Measurements from ENCODE around the gene SYCP2.

Gene SYCP2

GRCh38 chr20:59947376-59947775, 13.9 kb upstream of the SYCP2 start:
- POLR2A ChIA-PET, result no interaction called here
- TF ChIP-seq ELF4 (IDR thresholded peaks at IDR 0.05) (no peak), NFRKB (IDR thresholded peaks at IDR 0.05) (no peak)
- TF ChIP-seq, protein P1, sequence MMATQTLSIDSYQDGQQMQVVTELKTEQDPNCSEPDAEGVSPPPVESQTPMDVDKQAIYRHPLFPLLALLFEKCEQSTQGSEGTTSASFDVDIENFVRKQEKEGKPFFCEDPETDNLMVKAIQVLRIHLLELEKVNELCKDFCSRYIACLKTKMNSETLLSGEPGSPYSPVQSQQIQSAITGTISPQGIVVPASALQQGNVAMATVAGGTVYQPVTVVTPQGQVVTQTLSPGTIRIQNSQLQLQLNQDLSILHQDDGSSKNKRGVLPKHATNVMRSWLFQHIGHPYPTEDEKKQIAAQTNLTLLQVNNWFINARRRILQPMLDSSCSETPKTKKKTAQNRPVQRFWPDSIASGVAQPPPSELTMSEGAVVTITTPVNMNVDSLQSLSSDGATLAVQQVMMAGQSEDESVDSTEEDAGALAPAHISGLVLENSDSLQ (IDR thresholded peaks at IDR 0.05), result no peak
- DNase-seq (ENCODE audit: extremely low spot score), result no peak
- CTCF ChIA-PET, result no interaction called here

DNA sequence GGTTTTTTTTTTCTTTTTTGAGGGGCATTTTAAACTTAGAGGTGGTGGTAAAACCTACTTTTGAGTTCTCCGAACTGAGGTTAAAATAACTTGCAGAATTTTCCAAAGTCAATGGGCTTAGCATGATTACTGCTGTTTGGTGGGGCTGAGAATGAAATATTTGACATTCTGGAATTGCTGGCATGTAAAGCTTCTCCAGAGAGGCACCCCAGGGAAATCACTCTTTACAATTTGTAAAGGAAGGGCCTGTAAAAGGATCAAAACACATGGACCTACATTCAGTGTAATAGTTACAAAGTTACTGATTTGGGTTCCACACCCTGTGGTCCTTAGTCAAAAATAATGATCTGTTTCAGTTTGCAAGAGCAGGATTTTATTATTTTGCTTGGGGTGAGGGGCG, 12.3 kb upstream of the SYCP2 start:
- no peak for TF ChIP-seq TARDBP (IDR thresholded peaks at IDR 0.05)
- TF ChIP-seq FOXA1 (IDR thresholded peaks at IDR 0.05), result no peak
- TF ChIP-seq ZNF384 (IDR thresholded peaks at IDR 0.05), result no peak
- no peak for TF ChIP-seq FOXK2 (IDR thresholded peaks at IDR 0.05)
- TF ChIP-seq CTBP1 (IDR thresholded peaks at IDR 0.05; ENCODE audit: borderline replicate concordance), result no peak
- TF ChIP-seq NFRKB (IDR thresholded peaks at IDR 0.05), result no peak
- no peak for TF ChIP-seq FOXM1 (IDR thresholded peaks at IDR 0.05; ENCODE audit: borderline replicate concordance)
- TF ChIP-seq LEF1 (IDR thresholded peaks at IDR 0.05; ENCODE audit: borderline replicate concordance), result no peak
- TF ChIP-seq SUZ12 (IDR thresholded peaks at IDR 0.05), result no peak
- DNase-seq (ENCODE audit: extremely low spot score), result no peak
- ChIA-PET CTCF (interaction anchor here (0.6 to 2.0 kb wide), 2 partner anchors 12 to 112 kb away, joined by 3 to 5 read pairs; no protein-coding TSS in a partner anchor), POLR2A (no interaction called here)

DNA sequence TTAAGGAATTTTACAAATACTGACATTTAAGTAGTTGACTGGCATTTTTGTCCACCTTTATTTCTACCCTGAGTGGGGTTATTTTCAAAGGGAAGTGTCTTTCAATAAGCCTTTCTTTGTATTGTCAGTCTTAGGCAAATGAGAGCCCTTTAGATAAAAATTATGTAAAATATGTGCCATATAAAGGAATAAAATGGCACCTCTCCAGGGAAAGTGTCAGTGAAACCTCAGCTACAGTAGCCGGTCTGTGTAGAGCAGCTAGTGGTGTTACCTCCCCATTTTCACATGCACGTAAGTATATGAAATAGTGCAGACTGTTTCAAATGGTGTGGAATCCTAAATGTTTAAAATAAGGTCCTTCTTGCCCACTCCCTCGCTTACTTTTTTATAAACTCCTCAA, 11.7 kb upstream of the SYCP2 start:
- ChIA-PET CTCF (interaction anchor here (0.6 to 2.0 kb wide), 2 partner anchors 11 to 112 kb away, joined by 3 to 5 read pairs; no protein-coding TSS in a partner anchor), POLR2A (no interaction called here)
- no peak for DNase-seq (ENCODE audit: extremely low spot score)
- no peak for TF ChIP-seq HDGF (IDR thresholded peaks at IDR 0.05; ENCODE audit: borderline replicate concordance)
- no peak for TF ChIP-seq LEF1 (IDR thresholded peaks at IDR 0.05; ENCODE audit: borderline replicate concordance)
- TF ChIP-seq ARNT (IDR thresholded peaks at IDR 0.05), result no peak
- TF ChIP-seq NFRKB (IDR thresholded peaks at IDR 0.05), result no peak
- TF ChIP-seq, protein P1 (IDR thresholded peaks at IDR 0.05), result no peak
- TF ChIP-seq FOXA1 (IDR thresholded peaks at IDR 0.05), result no peak
- no peak for TF ChIP-seq TARDBP (IDR thresholded peaks at IDR 0.05)
- no peak for TF ChIP-seq BHLHE40 (IDR thresholded peaks at IDR 0.05; ENCODE audit: borderline replicate concordance)
- no peak for TF ChIP-seq SP1 (IDR thresholded peaks at IDR 0.05)
- no peak for TF ChIP-seq CTBP1 (IDR thresholded peaks at IDR 0.05; ENCODE audit: borderline replicate concordance)
- no peak for TF ChIP-seq FOXM1 (IDR thresholded peaks at IDR 0.05; ENCODE audit: borderline replicate concordance)
- TF ChIP-seq ZNF384 (IDR thresholded peaks at IDR 0.05), result no peak

DNA sequence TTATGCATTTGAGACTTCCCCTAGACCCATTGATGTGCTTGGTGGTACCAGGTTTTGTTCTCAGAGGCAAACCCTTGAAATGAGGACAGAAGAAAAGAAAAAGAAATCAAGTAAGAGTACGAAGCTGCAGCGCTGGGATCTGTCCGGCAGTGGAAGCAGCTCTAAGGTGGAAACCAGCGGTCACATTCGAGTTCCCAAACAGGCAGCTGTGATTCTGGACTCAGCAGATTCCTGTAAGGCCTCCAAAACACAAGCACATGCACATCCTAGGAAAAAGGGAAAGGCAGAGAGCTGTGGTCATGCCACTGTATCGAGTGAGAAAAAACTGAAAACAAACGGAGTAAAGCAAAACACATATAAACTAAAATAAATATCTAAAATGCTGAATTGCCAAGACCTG, 11.3 kb upstream of the SYCP2 start:
- POLR2A ChIA-PET, result no interaction called here
- CTCF ChIA-PET, result interaction anchor here (0.5 to 2.0 kb wide), 2 partner anchors 11 to 312 kb away, joined by 3 to 5 read pairs; no protein-coding TSS in a partner anchor

GRCh38 chr20:59942245-59942644, 8.8 kb upstream of the SYCP2 start:
- DNase-seq (ENCODE audit: extremely low spot score), result no peak
- ChIA-PET CTCF (no interaction called here), POLR2A (no interaction called here)
- TF ChIP-seq, protein P1 (IDR thresholded peaks at IDR 0.05), result no peak
- TF ChIP-seq BHLHE40 (IDR thresholded peaks at IDR 0.05; ENCODE audit: borderline replicate concordance), result no peak

More for the DNA sequence above, 11.3 kb upstream of the SYCP2 start:
- no peak for TF ChIP-seq SUZ12 (IDR thresholded peaks at IDR 0.05)
- TF ChIP-seq BHLHE40 (IDR thresholded peaks at IDR 0.05; ENCODE audit: borderline replicate concordance), result no peak
- TF ChIP-seq SP1 (IDR thresholded peaks at IDR 0.05), result no peak
- no peak for TF ChIP-seq FOXA1 (IDR thresholded peaks at IDR 0.05)
- no peak for TF ChIP-seq ARNT (IDR thresholded peaks at IDR 0.05)
- TF ChIP-seq HDGF (IDR thresholded peaks at IDR 0.05; ENCODE audit: borderline replicate concordance), result no peak
- DNase-seq (ENCODE audit: extremely low spot score), result no peak

DNA sequence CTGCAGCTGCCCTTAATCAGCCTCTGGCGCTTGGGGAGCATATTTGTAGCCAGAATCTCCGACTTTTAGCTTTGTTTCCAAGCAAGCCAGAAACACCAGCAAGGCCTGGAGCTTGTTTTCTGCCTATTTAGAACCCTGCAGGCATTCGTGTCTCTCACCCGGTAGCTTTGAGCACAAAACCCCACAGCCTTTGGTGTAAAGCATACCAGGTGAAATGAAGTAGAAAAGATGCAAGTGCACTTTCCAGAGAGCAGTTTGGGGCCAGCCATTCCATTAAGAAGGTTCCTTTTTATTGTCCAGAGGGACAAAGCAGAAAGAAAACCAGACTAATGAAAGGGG, 7.5 kb upstream of the SYCP2 start:
- TF ChIP-seq, protein P1 (IDR thresholded peaks at IDR 0.05), result no peak
- TF ChIP-seq CTBP1 (IDR thresholded peaks at IDR 0.05; ENCODE audit: borderline replicate concordance) (no peak), BHLHE40 (IDR thresholded peaks at IDR 0.05; ENCODE audit: borderline replicate concordance) (no peak), FOXK2 (IDR thresholded peaks at IDR 0.05) (no peak), FOXM1 (IDR thresholded peaks at IDR 0.05; ENCODE audit: borderline replicate concordance) (no peak), ARNT (IDR thresholded peaks at IDR 0.05) (no peak), NFRKB (IDR thresholded peaks at IDR 0.05) (no peak), L3MBTL2 (conservative IDR thresholded peaks at IDR 0.05) (no peak)
- ChIA-PET POLR2A (interaction anchor here (1.0 to 3.4 kb wide), 9 partner anchors 9 to 106 kb away, joined by 3 to 19 read pairs (median 4); no protein-coding TSS in a partner anchor), CTCF (interaction anchor here (1.7 kb wide), 1 partner anchor 14 kb away, joined by 4 read pairs; no protein-coding TSS in a partner anchor)
- no peak for DNase-seq (ENCODE audit: extremely low spot score)

Data from HEK293T (cell line).